HG02623 (cell line): Measurements from ENCODE around the gene NUDT3.

Source experiments
- ATAC-seq: cut with Tn5 transposase; IDR thresholded peaks from one replicate; pipeline ENCODE4 v1.9.1; 2021; ENCODE audit warnings: moderate library complexity; ENCODE audit not compliant: unreplicated experiment

NUDT3 gene

DNA sequence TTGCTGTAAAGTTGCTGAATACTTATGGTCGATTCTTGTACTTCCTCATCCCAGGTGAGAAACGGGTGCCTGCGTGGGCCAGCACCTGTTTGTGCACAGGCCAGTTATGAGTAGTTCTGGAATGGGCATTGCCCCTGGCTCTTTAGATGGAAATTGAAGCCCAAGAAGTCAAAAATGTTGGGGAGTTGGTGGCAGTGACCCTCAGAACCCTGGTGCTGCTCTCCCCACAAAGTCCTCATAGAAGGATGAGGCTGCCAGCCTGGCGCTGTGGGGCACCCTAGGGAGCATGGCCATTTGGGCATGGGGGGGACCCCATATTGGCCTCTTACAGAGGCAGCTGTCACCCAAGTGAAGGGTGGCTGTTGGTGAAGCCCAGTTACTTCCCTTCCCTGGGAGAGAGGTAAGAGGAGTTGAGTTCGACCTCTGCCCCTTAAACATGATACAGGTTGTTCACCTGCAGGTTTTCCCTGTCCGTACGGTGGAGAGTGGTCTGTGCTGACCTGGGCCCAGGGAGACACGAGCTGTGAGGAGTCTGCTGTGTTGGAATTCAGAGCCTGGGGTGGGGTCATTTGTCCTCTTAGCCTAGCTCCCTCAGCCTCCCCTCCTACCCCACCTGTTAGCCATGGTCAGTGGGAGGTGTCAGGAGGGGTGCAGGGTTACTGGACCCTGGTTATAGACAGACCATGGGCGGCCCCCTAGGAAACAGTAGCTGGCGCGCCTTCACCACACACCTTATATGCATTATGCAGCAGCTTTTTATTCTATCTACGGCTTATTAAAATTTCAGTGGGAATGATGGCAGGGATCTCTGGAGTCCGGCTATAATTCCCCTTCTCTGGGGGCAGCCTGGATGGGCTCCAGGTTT is 150.9 kb downstream of the NUDT3 start:
- no peak for ATAC-seq

DNA sequence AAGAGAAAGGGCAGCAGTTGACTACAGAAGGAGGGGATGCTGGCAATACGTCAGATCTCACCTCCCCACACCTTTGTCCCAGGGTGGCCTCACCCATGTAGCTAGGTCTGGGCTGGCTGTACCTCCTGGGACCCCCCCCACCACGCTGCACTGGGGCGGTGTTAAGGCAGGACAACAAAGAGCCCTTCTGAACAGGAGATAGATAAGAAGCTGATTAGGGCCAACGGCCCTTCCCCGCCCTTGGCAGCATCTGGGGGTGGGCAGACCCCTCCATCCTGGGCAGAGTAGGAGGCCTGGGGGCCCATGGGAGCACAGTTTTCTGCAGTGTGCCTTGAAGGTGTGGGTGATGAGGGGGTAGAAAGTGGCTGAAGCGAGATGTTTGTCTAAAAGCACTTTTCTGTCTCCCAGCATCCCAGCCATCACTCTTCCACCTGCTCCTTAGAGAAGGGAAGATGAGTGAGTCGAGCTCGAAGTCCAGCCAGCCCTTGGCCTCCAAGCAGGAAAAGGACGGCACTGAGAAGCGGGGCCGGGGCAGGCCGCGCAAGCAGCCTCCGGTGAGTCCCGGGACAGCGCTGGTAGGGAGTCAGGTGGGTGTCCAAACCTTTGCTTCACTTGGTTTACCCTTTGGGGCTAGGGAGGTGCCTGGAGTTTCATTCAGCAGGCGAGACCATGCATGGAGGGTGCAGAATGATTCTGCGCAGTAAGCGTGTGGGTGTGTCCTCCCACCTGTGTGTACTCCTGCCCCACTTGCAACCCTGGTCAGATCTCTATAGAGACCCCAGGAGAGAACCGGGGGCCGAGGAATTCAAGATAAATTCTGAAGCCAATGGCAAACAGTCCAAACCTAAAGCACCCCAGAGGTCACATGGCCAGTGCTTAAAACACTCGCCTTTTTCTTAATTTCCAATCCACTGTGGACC is 151.9 kb downstream of the NUDT3 start:
- no peak for ATAC-seq

DNA sequence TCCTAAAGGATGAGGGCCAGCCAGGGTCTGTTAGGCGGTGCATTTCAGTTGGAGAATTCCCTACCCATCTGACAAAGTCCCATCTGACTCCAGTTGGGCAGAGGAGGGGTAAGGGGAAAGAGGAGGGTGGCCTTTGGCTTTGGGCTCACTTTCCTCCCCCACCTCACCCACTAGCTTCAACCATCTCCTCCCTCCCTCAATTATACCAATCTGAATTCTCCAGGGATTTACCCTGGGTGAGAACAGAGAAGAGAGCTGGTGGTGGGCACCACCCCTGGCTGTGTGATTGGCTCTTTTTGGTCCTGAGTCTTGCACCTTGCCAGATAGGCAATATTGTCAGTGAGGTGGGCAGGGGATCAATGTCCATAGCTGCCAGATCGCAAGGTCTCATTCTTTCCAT is 152.6 kb downstream of the NUDT3 start:
- no peak for ATAC-seq

- no peak for ATAC-seq
These were observed 153.0 kb downstream of the NUDT3 start for GRCh38 chr6:34239500-34239825.

DNA sequence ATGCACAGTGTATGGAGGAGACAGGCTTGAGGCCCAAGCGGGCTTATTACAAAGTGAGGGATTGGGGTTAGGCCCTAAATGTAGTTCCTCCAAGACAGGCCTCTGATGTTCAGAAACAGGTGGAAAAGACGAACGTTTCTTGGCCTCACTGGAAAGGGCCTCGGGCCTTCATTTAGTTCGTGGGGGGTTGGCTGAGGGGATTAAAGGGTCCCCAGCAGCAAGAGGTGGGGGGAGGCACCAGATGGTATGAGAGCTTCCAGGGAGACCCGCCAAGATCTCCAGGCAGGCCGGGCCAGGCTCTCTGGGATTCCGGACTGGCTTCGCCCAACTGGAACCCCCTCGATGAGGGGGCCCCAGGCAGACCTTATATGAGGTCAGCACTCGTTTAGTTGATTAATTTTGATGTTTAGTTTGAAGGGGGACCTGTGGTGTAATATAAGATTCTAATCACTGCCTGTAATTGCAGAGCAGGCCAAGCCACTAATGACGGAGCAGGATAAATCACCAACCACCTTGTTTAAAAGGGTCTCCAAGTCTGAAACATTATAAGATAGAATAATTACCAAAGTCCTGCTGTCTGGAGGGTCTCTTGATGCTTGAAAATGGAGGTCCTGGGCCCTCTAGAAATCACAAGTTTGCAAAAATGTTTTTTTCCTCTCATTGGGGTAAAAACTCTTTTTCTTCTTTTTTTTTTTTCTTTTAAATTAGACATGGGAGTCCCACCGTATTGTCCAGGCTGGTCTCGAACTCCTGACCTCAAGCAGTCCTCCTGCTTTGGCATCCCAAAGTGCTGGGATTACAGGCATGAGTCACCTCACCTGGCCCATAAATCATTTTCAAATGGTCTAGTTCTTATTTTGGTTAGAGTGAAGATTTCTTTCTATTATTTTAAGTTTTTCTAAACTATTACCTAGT is 153.6 kb downstream of the NUDT3 start:
- no peak for ATAC-seq

- no peak for ATAC-seq
These were observed 154.5 kb downstream of the NUDT3 start for GRCh38 chr6:34237722-34238584.

- ATAC-seq, result peak; percentile 11
These were observed 155.2 kb downstream of the NUDT3 start for GRCh38 chr6:34237316-34237721.

DNA sequence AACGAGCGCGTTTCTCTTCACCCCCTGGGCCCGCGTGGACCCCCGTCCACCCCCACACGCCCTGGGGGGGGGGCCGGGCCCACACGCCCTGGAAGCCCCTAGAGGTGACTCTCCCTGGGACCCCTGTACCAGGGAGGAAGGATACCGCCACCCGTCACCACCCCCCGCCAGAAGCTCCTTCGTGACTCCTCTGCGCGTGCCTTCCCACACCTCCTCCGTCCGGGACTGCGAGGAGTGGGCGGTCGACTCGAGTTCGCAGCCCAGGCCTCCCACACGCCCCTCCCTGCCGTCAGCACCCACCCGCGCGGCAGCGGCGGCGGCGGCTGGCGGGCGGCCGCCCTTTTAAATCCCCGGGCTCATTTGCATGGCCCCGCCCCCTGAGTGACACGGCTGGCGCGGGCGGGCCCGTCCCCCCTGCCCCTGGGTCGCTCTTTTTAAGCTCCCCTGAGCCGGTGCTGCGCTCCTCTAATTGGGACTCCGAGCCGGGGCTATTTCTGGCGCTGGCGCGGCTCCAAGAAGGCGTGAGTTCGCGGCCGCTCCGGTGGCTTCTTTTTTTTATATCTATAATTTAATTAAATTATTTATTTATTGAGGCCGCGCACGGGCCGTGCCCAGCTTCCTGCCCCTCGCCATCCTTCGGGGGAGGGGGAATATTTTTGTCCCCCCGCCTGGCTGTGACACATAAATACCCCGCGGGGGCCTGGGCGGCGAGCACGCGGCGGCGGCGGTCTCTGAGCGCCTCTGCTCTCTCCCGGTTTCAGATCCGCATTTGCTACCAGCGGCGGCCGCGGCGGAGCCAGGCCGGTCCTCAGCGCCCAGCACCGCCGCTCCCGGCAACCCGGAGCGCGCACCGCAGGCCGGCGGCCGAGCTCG is 155.8 kb downstream of the NUDT3 start, which contains the start of gene HMGA1:
TSS of gene HMGA1 (plus strand) at position 431 of the 873 bp plus-strand sequence. CDS start 3,908 bp downstream, outside the sequence.
- peak; percentile 52 for ATAC-seq

DNA sequence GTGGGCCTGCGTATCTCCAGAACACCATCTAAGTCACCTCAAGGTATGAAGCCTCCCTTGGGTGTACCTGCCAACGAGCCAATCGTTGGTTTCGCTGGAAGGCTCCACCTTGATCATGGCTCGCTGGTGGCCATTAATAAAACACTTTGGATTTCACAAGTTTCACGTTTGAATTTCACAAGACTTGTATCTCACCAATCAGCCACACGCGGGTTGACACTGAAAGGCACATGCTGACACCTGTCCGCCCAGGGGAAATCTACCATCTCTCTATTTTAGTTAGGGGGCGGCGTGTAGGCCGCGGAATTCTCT is 156.4 kb downstream of the NUDT3 start:
- no peak for ATAC-seq

- ATAC-seq, result no peak
These were observed 156.9 kb downstream of the NUDT3 start for GRCh38 chr6:34235307-34236130.

- ATAC-seq, result no peak
These were observed 157.7 kb downstream of the NUDT3 start for GRCh38 chr6:34234667-34235306.

GRCh38 chr6:34233867-34234266 is 158.6 kb downstream of the NUDT3 start:
- no peak for ATAC-seq

- no peak for ATAC-seq
These were observed 159.6 kb downstream of the NUDT3 start for GRCh38 chr6:34232901-34233300.

DNA sequence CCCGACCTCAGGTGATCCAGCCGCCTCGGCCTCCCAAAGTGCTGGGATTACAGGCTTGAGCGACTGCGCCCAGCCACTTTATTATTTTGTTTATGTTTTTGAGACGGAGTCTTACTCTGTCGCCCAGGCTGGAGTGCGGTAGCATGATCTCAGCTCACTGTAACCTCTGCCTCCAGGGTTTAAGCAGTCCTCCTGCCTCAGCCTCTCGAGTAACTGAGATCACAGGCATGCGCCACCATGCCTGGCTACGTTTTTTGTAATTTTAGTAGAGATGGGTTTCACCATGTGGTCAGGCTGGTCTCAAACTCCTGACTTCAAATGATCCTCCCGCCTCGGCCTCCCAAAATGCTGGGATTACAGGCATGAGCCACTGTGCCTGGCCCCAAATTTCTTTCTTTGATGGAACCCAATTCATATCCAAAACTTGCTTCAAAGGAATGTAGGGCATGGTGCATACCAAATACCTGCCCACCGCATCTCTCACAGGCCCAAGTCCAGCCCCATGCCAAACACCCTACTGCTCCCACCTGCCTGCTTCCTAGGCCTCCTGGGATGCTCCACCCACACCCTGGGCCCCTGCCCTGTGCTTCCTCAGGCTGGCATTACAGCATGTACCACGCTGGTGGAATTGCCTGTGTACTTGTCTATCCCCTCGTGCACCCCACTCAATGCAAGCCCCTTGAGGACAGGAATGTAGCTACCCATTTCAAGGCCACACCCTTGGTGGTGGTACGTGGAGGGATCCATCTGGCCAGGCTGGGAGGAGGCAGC is 160.7 kb downstream of the NUDT3 start:
- ATAC-seq, result no peak

GRCh38 chr6:34230653-34231371 is 161.7 kb downstream of the NUDT3 start:
- no peak for ATAC-seq

- no peak for ATAC-seq
These were observed 162.6 kb downstream of the NUDT3 start for GRCh38 chr6:34229877-34230276.
